Vagina (tissue), 2 donors: ENCODE measurements around the gene NFIB.

ENCODE experiments used
- POLR2AphosphoS5 ChIP-seq, 2 donors: sonication (generic); formaldehyde crosslinking; IDR thresholded peaks; one replicate each; pipeline ENCODE4 v1.9.0; 2017; ENCODE audit warnings: antibody characterized with exemption in 2 of 2, mild to moderate bottlenecking in 2 of 2, low read depth in 1 of 2; ENCODE audit not compliant: insufficient read depth in 1 of 2
- TF ChIP-seq, protein P1 (sequence below), 3 experiments: fragments of 450-650 bp in 2 of 3; fragments of 200-600 bp in 1 of 3; sonication (generic) in 1 of 3; IDR thresholded peaks; one replicate each; pipeline ENCODE4 v1.5.1; 2017 to 2019; ENCODE audit warnings: antibody characterized with exemption in 3 of 3, mild to moderate bottlenecking in 2 of 3, moderate library complexity in 2 of 3

DNA sequence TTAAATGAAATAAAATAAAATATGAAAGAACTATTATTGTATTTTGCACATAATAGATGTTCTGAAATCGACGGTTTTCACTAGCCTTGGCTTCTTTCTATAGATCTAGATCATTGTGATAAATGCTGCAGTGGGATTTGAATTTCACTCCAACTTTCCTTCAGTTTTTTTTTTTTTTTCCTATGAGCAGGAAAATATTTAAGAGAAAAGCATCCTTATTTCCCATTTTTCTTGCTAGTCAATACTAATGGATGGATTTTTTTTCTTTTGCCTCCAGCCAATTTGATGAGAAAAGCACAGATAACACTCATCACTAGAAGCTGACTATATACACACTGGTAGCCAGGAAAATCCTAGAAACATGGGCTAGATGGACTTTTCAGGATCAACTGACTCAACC lies 249.0 kb downstream of the NFIB start:
- TF ChIP-seq, protein P1, sequence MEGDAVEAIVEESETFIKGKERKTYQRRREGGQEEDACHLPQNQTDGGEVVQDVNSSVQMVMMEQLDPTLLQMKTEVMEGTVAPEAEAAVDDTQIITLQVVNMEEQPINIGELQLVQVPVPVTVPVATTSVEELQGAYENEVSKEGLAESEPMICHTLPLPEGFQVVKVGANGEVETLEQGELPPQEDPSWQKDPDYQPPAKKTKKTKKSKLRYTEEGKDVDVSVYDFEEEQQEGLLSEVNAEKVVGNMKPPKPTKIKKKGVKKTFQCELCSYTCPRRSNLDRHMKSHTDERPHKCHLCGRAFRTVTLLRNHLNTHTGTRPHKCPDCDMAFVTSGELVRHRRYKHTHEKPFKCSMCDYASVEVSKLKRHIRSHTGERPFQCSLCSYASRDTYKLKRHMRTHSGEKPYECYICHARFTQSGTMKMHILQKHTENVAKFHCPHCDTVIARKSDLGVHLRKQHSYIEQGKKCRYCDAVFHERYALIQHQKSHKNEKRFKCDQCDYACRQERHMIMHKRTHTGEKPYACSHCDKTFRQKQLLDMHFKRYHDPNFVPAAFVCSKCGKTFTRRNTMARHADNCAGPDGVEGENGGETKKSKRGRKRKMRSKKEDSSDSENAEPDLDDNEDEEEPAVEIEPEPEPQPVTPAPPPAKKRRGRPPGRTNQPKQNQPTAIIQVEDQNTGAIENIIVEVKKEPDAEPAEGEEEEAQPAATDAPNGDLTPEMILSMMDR (IDR thresholded peaks at IDR 0.05): no peak
- no peak for TF ChIP-seq POLR2AphosphoS5 (IDR thresholded peaks at IDR 0.05; ENCODE audit: insufficient read depth in 1 of 2, low read depth in 1 of 2)
